GM12864 (cell line): ENCODE results near the gene DPAGT1.

ENCODE experiments used
- DNase-seq: peaks from one replicate; pipeline ENCODE4 v3.0.0-alpha.2; 2011; ENCODE audit warnings: low read depth
- H3K4me3 ChIP-seq: 2 replicates; pipeline ENCODE4 v1.5.1; 2011; ENCODE audit warnings: mild to moderate bottlenecking, low read depth, low read length, control low read depth
- CTCF ChIP-seq: IDR thresholded peaks from 2 replicates; pipeline ENCODE4 v1.5.1; 2011; ENCODE audit warnings: low read depth, mild to moderate bottlenecking, moderate library complexity, low read length, control low read depth, inconsistent platforms; ENCODE audit errors: missing control alignments

The DPAGT1 gene

DNA sequence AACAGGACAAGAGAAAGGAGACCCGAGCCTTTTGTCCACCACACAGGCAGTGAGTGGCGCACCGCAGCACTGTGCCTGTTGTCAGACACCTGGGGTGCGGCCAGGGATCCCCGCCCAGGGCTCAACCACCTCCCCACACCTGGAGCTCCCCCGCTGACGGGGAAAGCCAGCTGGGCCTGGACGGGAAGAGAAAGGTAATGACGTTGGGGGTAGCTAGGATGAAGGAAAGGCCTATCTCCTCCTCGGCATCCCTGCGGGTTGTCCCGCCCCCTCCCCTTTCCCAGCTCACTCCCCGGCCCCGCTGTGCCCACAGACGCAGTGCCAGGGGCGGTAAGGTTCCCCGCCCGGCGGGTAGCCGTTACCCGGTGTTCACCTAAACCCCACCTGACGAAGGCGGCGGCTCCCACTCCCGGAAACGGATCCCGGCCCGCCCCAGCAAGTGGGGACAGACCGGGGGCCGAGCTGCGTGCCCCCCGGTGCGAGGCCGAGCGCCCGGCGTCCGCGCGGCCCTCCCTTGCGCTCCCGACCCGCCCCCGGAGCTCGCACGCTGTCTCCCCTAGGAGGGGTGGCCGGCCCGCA, 45.1 kb downstream of the DPAGT1 start:
- DNase-seq: no peak
- H3K4me3 ChIP-seq: peak overlapping the region; percentile 68
- no peak for TF ChIP-seq CTCF

- no peak for DNase-seq
- H3K4me3 ChIP-seq: peak overlapping the region; percentile 68
- TF ChIP-seq CTCF: no peak
Measured at GRCh38 chr11:119055901-119056300, 45.8 kb downstream of the DPAGT1 start.

- no peak for TF ChIP-seq CTCF
- no peak for DNase-seq
- no peak overlapping the region for H3K4me3 ChIP-seq
Measured at GRCh38 chr11:119054418-119054817, 47.2 kb downstream of the DPAGT1 start.

- TF ChIP-seq CTCF: no peak
- no peak for DNase-seq
- no peak overlapping the region for H3K4me3 ChIP-seq
Measured at GRCh38 chr11:119052163-119052814, 49.4 kb downstream of the DPAGT1 start.

- no peak for DNase-seq
- no peak for TF ChIP-seq CTCF
- H3K4me3 ChIP-seq: peak overlapping the region; percentile 5
Measured at GRCh38 chr11:119051440-119052162, 50.1 kb downstream of the DPAGT1 start.

GRCh38 chr11:119049081-119049480, 52.6 kb downstream of the DPAGT1 start:
- TF ChIP-seq CTCF: no peak
- no peak overlapping the region for H3K4me3 ChIP-seq
- no peak for DNase-seq
